HepG2 (cell line): ENCODE measurements around the gene FRMD4A.

Experiments used
- ATF1 ChIP-seq: IDR thresholded peaks from 2 replicates; pipeline ENCODE4 v1.6.1; 2016; ENCODE audit warnings: mild to moderate bottlenecking, control low read depth
- EP300 ChIP-seq, 3 experiments: sonication (generic) in 1 of 3; formaldehyde crosslinking in 1 of 3; IDR thresholded peaks; 2 replicates each; pipeline versions ENCODE4 v1.5.1 to v1.6.1; 2011 to 2020; ENCODE audit warnings: low read depth in 2 of 3, low read length in 2 of 3, borderline replicate concordance in 1 of 3, improper control_type of control experiment in 1 of 3, mild to moderate bottlenecking in 1 of 3, missing genetic modification reagents in 1 of 3, moderate library complexity in 1 of 3
- FOXO1 ChIP-seq: sonication (generic); formaldehyde crosslinking; IDR thresholded peaks from 2 replicates; pipeline ENCODE4 v1.4.0; 2020; ENCODE audit warnings: missing genetic modification reagents
- MLX ChIP-seq: IDR thresholded peaks from 2 replicates; pipeline ENCODE4 v1.6.1; 2016
- NBN ChIP-seq: fragments of 450-650 bp; conservative IDR thresholded peaks from 2 replicates; pipeline ENCODE4 v1.6.1; 2017
- NFATC3 ChIP-seq: sonication (generic); formaldehyde crosslinking; IDR thresholded peaks from 2 replicates; pipeline ENCODE4 v1.5.1; 2020; ENCODE audit warnings: mild to moderate bottlenecking, missing genetic modification reagents
- NFIB ChIP-seq: sonication (generic); formaldehyde crosslinking; IDR thresholded peaks from 2 replicates; pipeline ENCODE4 v1.9.0; 2021; ENCODE audit warnings: missing genetic modification reagents, mild to moderate bottlenecking, borderline replicate concordance
- NFIC ChIP-seq: IDR thresholded peaks from 2 replicates; pipeline ENCODE4 v1.6.1; 2012; ENCODE audit warnings: mild to moderate bottlenecking, low read length, inconsistent platforms
- RFX1 ChIP-seq: fragments of 450-650 bp; IDR thresholded peaks from 2 replicates; pipeline ENCODE4 v1.6.1; 2017
- SMARCE1 ChIP-seq: fragments of 450-650 bp; IDR thresholded peaks from 2 replicates; pipeline ENCODE4 v1.6.1; 2017; ENCODE audit warnings: borderline replicate concordance
- TARDBP ChIP-seq: sonication (generic); formaldehyde crosslinking; IDR thresholded peaks from 2 replicates; pipeline ENCODE4 v1.8.0; 2022; ENCODE audit warnings: mild to moderate bottlenecking, missing genetic modification reagents
- ZNF577 ChIP-seq: sonication (generic); formaldehyde crosslinking; IDR thresholded peaks from 2 replicates; pipeline ENCODE4 v1.4.0; 2020; ENCODE audit warnings: mild to moderate bottlenecking, low read depth, missing genetic modification reagents, borderline replicate concordance
- ZNF83 ChIP-seq: sonication (generic); formaldehyde crosslinking; IDR thresholded peaks from 2 replicates; pipeline ENCODE4 v1.4.0; 2020; ENCODE audit warnings: missing genetic modification reagents, mild to moderate bottlenecking, borderline replicate concordance

DNA sequence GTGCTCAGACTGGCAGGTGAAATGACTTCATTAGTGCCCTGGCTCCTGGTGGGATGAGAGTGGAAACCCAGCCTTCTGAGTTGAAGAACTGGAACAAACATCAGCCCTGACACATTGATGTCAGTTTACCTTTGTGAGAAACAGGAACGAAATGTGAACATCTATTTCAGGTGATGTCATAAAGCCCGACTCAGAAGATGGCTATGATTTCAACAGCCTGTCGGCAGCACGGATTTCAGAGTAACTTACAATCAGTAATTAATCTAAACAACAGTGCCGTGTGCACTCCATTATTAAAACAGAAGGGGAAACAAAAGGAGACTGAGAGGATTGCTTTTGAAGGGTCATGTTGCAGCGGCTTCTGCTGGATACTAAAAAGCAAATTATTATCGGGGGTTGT, 243.2 kb downstream of the FRMD4A start:
- TF ChIP-seq FOXO1 = no peak
- no peak for TF ChIP-seq ZNF577 (CRISPR knock-in tag)
- no peak for TF ChIP-seq ATF1 (CRISPR knock-in tag)
- no peak for TF ChIP-seq NFATC3
- no peak for TF ChIP-seq NBN
- TF ChIP-seq NFIC = no peak
- TF ChIP-seq MLX (CRISPR knock-in tag) = no peak
- no peak for TF ChIP-seq ZNF83 (CRISPR knock-in tag)
- TF ChIP-seq EP300 (IDR thresholded peaks at IDR 0.05; ENCODE audit: low read depth in 2 of 2, low read length in 2 of 2) = no peak
- TF ChIP-seq EP300 (CRISPR knock-in tag; IDR thresholded peaks at IDR 0.05; ENCODE audit: borderline replicate concordance) = no peak
- TF ChIP-seq TARDBP = no peak
- no peak for TF ChIP-seq SMARCE1
- TF ChIP-seq NFIB (CRISPR knock-in tag) = no peak
- TF ChIP-seq RFX1 = no peak
